Activated naive CD4-positive, alpha-beta T cell treated with anti-CD3 and anti-CD28 coated beads, Interleukin-2, amount 50 U/mL, for 16 hours (primary cell): Measurements from ENCODE around the gene TRMT112.

Experiments used
- DNase-seq: peaks from one replicate; pipeline ENCODE4 v3.0.0-alpha.2; 2020

The TRMT112 gene

GRCh38 chr11:64268025-64268892 lies 49.1 kb downstream of the TRMT112 start:
- DNase-seq: no peak

- no peak for DNase-seq
These were observed 50.0 kb downstream of the TRMT112 start for GRCh38 chr11:64267207-64267945.
